HepG2 (cell line): ENCODE data around the gene TMED6. TPM values are rescaled to one million over a fixed set of nuclear protein-coding genes. Genes with fewer than 3 reads are reported as not detected.
A peak's percentile ranks its signal among the peaks of the same experiment; 100 is the strongest.

ENCODE experiments used
- CCAR2 ChIP-seq: fragments of 200-400 bp; formaldehyde crosslinking; optimal IDR thresholded peaks from 2 replicates; pipeline ENCODE3; 2018; ENCODE audit warnings: low read depth, mild to moderate bottlenecking, low read length, moderate library complexity
- CREB1 ChIP-seq, 2 experiments: fragments of 450-650 bp in 1 of 2; IDR thresholded peaks; 2 replicates each; pipeline ENCODE4 v1.6.1; 2016 to 2017; ENCODE audit warnings: control low read depth in 1 of 2, mild to moderate bottlenecking in 1 of 2, missing compliant biosample characterization in 1 of 2, missing genetic modification characterization in 1 of 2
- GPN1 ChIP-seq: sonication (generic); formaldehyde crosslinking; IDR thresholded peaks from 2 replicates; pipeline ENCODE4 v1.5.1; 2020; ENCODE audit warnings: missing genetic modification reagents, borderline replicate concordance
- HNF4G ChIP-seq, 2 experiments: sonication (generic) in 1 of 2; formaldehyde crosslinking in 1 of 2; IDR thresholded peaks; 2 replicates each; pipeline versions ENCODE4 v1.4.0 to v1.6.1; 2011 to 2020; ENCODE audit warnings: borderline replicate concordance in 2 of 2, low read depth in 2 of 2, mild to moderate bottlenecking in 2 of 2, low read length in 1 of 2, missing genetic modification reagents in 1 of 2, moderate library complexity in 1 of 2
- KAT7 ChIP-seq: IDR thresholded peaks from 2 replicates; pipeline ENCODE4 v1.6.1; 2018; ENCODE audit warnings: borderline replicate concordance, missing compliant biosample characterization
- MAX ChIP-seq: IDR thresholded peaks from 2 replicates; pipeline ENCODE4 v1.6.1; 2012; ENCODE audit warnings: inconsistent platforms
- RFX3 ChIP-seq: IDR thresholded peaks from 2 replicates; pipeline ENCODE4 v1.6.1; 2016; ENCODE audit warnings: missing biosample characterization, missing genetic modification reagents
- RXRB ChIP-seq: IDR thresholded peaks from 2 replicates; pipeline ENCODE4 v1.6.1; 2016; ENCODE audit warnings: borderline replicate concordance, missing genetic modification reagents, missing compliant biosample characterization
- SIN3B ChIP-seq: fragments of 150-350 bp; IDR thresholded peaks from 2 replicates; pipeline ENCODE4 v1.6.1; 2014; ENCODE audit warnings: low read length
- ZBTB21 ChIP-seq: sonication (generic); formaldehyde crosslinking; IDR thresholded peaks from 2 replicates; pipeline ENCODE4 v1.4.0; 2020; ENCODE audit warnings: missing genetic modification reagents
- ZKSCAN8 ChIP-seq: IDR thresholded peaks from 2 replicates; pipeline ENCODE4 v1.6.1; 2016; ENCODE audit warnings: borderline replicate concordance, missing genetic modification reagents, missing compliant biosample characterization
- ZNF18 ChIP-seq: sonication (generic); formaldehyde crosslinking; IDR thresholded peaks from 2 replicates; pipeline ENCODE4 v1.8.0; 2022; ENCODE audit warnings: mild to moderate bottlenecking, missing genetic modification reagents; ENCODE audit not compliant: insufficient replicate concordance
- ZNF180 ChIP-seq: sonication (generic); formaldehyde crosslinking; IDR thresholded peaks from 2 replicates; pipeline ENCODE4 v1.4.0; 2020; ENCODE audit warnings: low read depth, missing genetic modification reagents, borderline replicate concordance
- ZNF333 ChIP-seq: sonication (generic); formaldehyde crosslinking; IDR thresholded peaks from 2 replicates; pipeline ENCODE4 v1.4.0; 2020; ENCODE audit warnings: mild to moderate bottlenecking, missing genetic modification reagents, borderline replicate concordance
- ZNF530 ChIP-seq: sonication (generic); formaldehyde crosslinking; IDR thresholded peaks from 2 replicates; pipeline ENCODE4 v1.5.0; 2020; ENCODE audit warnings: low read depth, mild to moderate bottlenecking, missing genetic modification reagents
- ZNF543 ChIP-seq: sonication (generic); formaldehyde crosslinking; IDR thresholded peaks from 2 replicates; pipeline ENCODE4 v1.4.0; 2020; ENCODE audit warnings: mild to moderate bottlenecking, missing genetic modification reagents
- ZNF674 ChIP-seq: sonication (generic); formaldehyde crosslinking; IDR thresholded peaks from 2 replicates; pipeline ENCODE4 v1.5.0; 2020; ENCODE audit warnings: low read depth, mild to moderate bottlenecking, missing genetic modification reagents
- ZNF770 ChIP-seq: sonication (generic); formaldehyde crosslinking; IDR thresholded peaks from 2 replicates; pipeline ENCODE4 v1.5.0; 2020; ENCODE audit warnings: mild to moderate bottlenecking, missing genetic modification reagents
- ZNF816 ChIP-seq: sonication (generic); formaldehyde crosslinking; IDR thresholded peaks from 2 replicates; pipeline ENCODE4 v1.8.0; 2022; ENCODE audit warnings: missing genetic modification reagents, mild to moderate bottlenecking, borderline replicate concordance
- ZNF891 ChIP-seq: sonication (generic); formaldehyde crosslinking; IDR thresholded peaks from 2 replicates; pipeline ENCODE4 v1.5.0; 2020; ENCODE audit warnings: mild to moderate bottlenecking, missing genetic modification reagents
- polyA plus RNA-seq, 8 experiments: library from polyadenylated mRNA; depleted of rRNA in 3 of 8; stranded (reverse) in 7 of 8; unstranded in 1 of 8; fragments of >200 nt; fragmentation: Illumina TruSeq in 4 of 8; extraction: Trizol in 4 of 8; gene quantifications; 2 replicates each; pipeline versions ENCODE4 v1.2.1 to v1.2.3, GENCODE V29; 2011 to 2016; ENCODE audit warnings: low read depth in 4 of 8, missing spikeins in 1 of 8, mixed read lengths in 1 of 8; ENCODE audit not compliant: insufficient read depth in 1 of 8
- total RNA-seq, 5 experiments: library from RNA; depleted of rRNA; stranded (reverse); fragments of >200 nt; fragmentation: Illumina TruSeq; extraction: Trizol; gene quantifications; 2 replicates each; pipeline ENCODE4 v1.2.3, GENCODE V29; 2016; ENCODE audit warnings: low read depth in 1 of 5
- TF ChIP-seq, protein P1 (sequence below): sonication (generic); formaldehyde crosslinking; IDR thresholded peaks from 2 replicates; pipeline ENCODE4 v1.9.0; 2021; ENCODE audit warnings: missing genetic modification reagents, borderline replicate concordance
- TF ChIP-seq, protein P2 (sequence below): sonication (generic); formaldehyde crosslinking; IDR thresholded peaks from 2 replicates; pipeline ENCODE4 v1.4.0; 2020; ENCODE audit warnings: low read depth, mild to moderate bottlenecking, missing genetic modification reagents

The TMED6 gene
- total and polyA plus RNA-seq, 2 of the 13 experiments (the other 11 are each of a cell fraction or from before 2014, with no cell fraction given): 9.8 to 14.4 TPM

- TF ChIP-seq ZNF770 (no peak; the same call in none of the 2 replicates), ZNF816 (CRISPR knock-in tag) (no peak), ZNF180 (CRISPR knock-in tag) (no peak), RXRB (CRISPR knock-in tag) (no peak; the same call in 1 of the 2 replicates), ZBTB21 (no peak), CCAR2 (no peak), ZNF333 (CRISPR knock-in tag) (no peak), KAT7 (0 out of 2 replicates have a peak, but pooled peaks have one; percentile 53), RFX3 (no peak), ZKSCAN8 (0 out of 2 replicates have a peak, but pooled peaks have one; percentile 74), MAX (0 out of 2 replicates have a peak, but pooled peaks have one; percentile 37), SIN3B (no peak), HNF4G (IDR thresholded peaks at IDR 0.05; ENCODE audit: borderline replicate concordance, low read depth, low read length) (no peak), HNF4G (CRISPR knock-in tag; IDR thresholded peaks at IDR 0.05; ENCODE audit: borderline replicate concordance, low read depth) (no peak), GPN1 (no peak), ZNF18 (CRISPR knock-in tag) (no peak), ZNF674 (CRISPR knock-in tag) (no peak), CREB1 (IDR thresholded peaks at IDR 0.05) (no peak), CREB1 (CRISPR knock-in tag; IDR thresholded peaks at IDR 0.05) (no peak), ZNF891 (no peak), ZNF530 (CRISPR knock-in tag) (no peak), ZNF543 (no peak)
- TF ChIP-seq, protein P1, sequence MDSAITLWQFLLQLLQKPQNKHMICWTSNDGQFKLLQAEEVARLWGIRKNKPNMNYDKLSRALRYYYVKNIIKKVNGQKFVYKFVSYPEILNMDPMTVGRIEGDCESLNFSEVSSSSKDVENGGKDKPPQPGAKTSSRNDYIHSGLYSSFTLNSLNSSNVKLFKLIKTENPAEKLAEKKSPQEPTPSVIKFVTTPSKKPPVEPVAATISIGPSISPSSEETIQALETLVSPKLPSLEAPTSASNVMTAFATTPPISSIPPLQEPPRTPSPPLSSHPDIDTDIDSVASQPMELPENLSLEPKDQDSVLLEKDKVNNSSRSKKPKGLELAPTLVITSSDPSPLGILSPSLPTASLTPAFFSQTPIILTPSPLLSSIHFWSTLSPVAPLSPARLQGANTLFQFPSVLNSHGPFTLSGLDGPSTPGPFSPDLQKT (CRISPR knock-in tag): no peak
- TF ChIP-seq, protein P2, sequence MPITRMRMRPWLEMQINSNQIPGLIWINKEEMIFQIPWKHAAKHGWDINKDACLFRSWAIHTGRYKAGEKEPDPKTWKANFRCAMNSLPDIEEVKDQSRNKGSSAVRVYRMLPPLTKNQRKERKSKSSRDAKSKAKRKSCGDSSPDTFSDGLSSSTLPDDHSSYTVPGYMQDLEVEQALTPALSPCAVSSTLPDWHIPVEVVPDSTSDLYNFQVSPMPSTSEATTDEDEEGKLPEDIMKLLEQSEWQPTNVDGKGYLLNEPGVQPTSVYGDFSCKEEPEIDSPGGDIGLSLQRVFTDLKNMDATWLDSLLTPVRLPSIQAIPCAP (CRISPR knock-in tag): no peak
Observed at GRCh38 chr16:69397821-69398521, 46.4 kb upstream of the TMED6 start (continued).
